Neutrophil (primary cell): ENCODE measurements around the gene MYO18A.
"Not testable (repeated sequence)": the region's sequence is repeated elsewhere in the genome, so short reads cannot be mapped to it uniquely, and the experiment has no call there.

Experiments used
- H3K27ac ChIP-seq: fragments of 200-600 bp; sonication (generic); 2 replicates; pipeline ENCODE4 v1.5.1; 2016; ENCODE audit warnings: mild to moderate bottlenecking, moderate library complexity
- H3K27me3 ChIP-seq: fragments of 200-600 bp; sonication (generic); 2 replicates; pipeline ENCODE4 v1.6.0; 2016; ENCODE audit warnings: mild to moderate bottlenecking
- H3K36me3 ChIP-seq: fragments of 200-600 bp; sonication (generic); 2 replicates; pipeline ENCODE4 v1.5.1; 2017
- H3K4me1 ChIP-seq, 2 experiments: fragments of 200-600 bp in 1 of 2; sonication (generic) in 1 of 2; 1 replicate in 1 of 2; 2 replicates in 1 of 2; pipeline versions ENCODE4 v1.5.1 to v1.6.1; 2013 to 2016; ENCODE audit warnings: low read depth in 1 of 2, low read length in 1 of 2, mild to moderate bottlenecking in 1 of 2, moderate library complexity in 1 of 2; ENCODE audit not compliant: control insufficient read depth in 1 of 2, insufficient read depth in 1 of 2
- H3K4me3 ChIP-seq, 2 experiments: fragments of 200-600 bp in 1 of 2; sonication (generic) in 1 of 2; 1 replicate in 1 of 2; 2 replicates in 1 of 2; pipeline ENCODE4 v1.5.1; 2013 to 2016; ENCODE audit warnings: low read depth in 1 of 2, low read length in 1 of 2, mild to moderate bottlenecking in 1 of 2, moderate library complexity in 1 of 2
- H3K9me3 ChIP-seq: fragments of 200-600 bp; sonication (generic); 2 replicates; pipeline ENCODE4 v1.5.1; 2016
- CTCF ChIP-seq: fragments of 200-600 bp; sonication (generic); IDR thresholded peaks from 2 replicates; pipeline ENCODE4 v1.5.1; 2016; ENCODE audit warnings: antibody characterized with exemption

The MYO18A gene

DNA sequence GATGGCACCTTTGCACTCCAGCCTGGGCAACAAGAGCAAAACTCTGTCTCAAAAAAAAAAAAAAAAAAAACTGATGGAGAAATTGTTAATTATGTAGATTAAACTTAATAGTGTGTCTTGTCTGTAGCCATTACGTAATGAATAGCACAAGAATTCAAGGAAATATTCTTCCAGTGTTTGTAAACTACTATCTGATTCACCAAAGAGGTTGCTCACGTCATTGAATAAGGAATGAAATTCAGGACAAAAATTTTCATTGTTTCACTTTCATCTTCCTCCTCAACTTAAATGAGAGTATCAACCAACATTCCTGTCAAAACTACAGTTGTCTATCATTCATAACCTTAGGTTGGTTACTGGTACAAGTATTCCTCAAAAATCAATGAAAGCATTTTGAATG lies 30.7 kb upstream of the MYO18A start:
- no peaks in the 10 kb centered on the region for H3K36me3 ChIP-seq
- H3K4me1 ChIP-seq, result no peaks in the 10 kb centered on the region
- no peak for TF ChIP-seq CTCF
- H3K4me3 ChIP-seq, result no peak overlapping the region
- no peaks in the 10 kb centered on the region for H3K9me3 ChIP-seq
- no peak overlapping the region for H3K27ac ChIP-seq
- H3K27me3 ChIP-seq, result peaks cover 2% of the 10 kb centered on the region

- H3K9me3 ChIP-seq, result no peaks in the 10 kb centered on the region
- H3K27ac ChIP-seq, result no peak overlapping the region
- H3K36me3 ChIP-seq, result no peaks in the 10 kb centered on the region
- H3K27me3 ChIP-seq, result peaks cover 14% of the 10 kb centered on the region
- no peak for TF ChIP-seq CTCF
- H3K4me1 ChIP-seq, result no peaks in the 10 kb centered on the region
- H3K4me3 ChIP-seq, result no peak overlapping the region
These were observed 28.9 kb upstream of the MYO18A start for GRCh38 chr17:29209073-29209472.

DNA sequence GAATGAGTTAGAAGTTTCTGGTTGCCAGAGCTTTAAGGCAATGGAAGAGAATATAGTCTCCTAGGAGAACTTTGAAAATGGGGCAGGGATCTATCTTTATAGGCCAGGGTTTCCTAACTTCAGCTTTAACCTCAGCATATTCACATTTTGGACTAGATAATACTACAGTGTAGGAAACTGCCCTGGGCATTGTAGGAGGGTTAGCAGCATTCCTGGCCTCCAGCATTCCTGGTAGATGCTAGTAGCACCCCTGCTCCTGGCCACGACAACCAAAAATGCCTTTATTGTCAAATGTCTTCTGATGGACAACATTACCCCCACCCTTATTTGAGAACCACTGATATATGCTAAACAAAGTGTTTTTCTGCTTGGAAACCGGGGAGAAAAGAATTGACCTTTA lies 27.8 kb upstream of the MYO18A start:
- Histone ChIP-seq H3K9me3 (no peaks in the 10 kb centered on the region), H3K4me1 (no peaks in the 10 kb centered on the region), H3K4me3 (no peak overlapping the region), H3K36me3 (no peaks in the 10 kb centered on the region), H3K27me3 (peaks cover 19% of the 10 kb centered on the region), H3K27ac (no peak overlapping the region)
- no peak for TF ChIP-seq CTCF

- no peak overlapping the region for H3K27ac ChIP-seq
- no peak overlapping the region for H3K4me3 ChIP-seq
- H3K9me3 ChIP-seq, result no peaks in the 10 kb centered on the region
- no peaks in the 10 kb centered on the region for H3K4me1 ChIP-seq
- peaks cover 19% of the 10 kb centered on the region for H3K27me3 ChIP-seq
- TF ChIP-seq CTCF, result no peak
- H3K36me3 ChIP-seq, result no peaks in the 10 kb centered on the region
These were observed 24.8 kb upstream of the MYO18A start for GRCh38 chr17:29205047-29205446.

DNA sequence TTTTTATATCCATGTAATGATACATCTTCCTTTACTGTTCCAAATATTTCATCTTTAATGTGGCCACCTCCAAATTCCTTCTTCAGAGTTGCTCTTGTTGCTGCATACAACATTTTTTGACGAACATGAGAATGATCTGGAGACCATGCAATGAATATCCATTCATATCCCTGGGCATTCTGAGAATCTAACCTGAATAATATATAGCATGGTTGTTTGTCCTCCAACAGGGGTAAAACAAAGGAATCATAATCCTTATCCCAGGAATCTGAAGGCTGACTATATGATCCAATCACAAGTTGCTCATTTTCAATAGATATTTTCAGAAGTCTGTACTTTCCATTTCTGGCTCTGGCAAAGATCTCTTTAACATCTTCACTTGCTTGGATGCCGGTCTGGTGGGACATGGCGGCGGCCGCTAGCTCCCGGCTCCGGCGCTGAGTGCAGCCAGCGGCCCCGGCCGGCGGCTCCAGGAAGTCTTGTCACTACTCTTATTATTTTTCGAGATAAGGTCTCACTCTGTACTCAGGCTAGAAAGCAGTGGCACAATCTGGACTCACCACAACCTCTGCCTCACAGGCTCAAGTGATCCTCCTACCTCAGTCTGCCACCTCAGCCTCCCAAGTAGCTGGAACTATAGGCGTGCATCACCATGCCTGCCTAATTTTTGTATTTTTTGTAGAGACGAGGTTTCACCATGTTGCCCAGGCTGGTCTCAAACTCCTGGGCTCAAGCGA lies 24.0 kb upstream of the MYO18A start:
- not testable (repeated sequence) for H3K9me3 ChIP-seq, H3K4me1 ChIP-seq
- H3K27me3 ChIP-seq, result peaks cover 19% of the 10 kb centered on the region

GRCh38 chr17:29197516-29198272 lies 17.5 kb upstream of the MYO18A start:
- TF ChIP-seq CTCF, result no peak
- Histone ChIP-seq H3K27me3 (peaks cover 4% of the 10 kb centered on the region), H3K4me1 (peaks cover 9 to 17% of the 10 kb centered on the region in 2 experiments), H3K4me3 (no peak overlapping the region), H3K36me3 (no peaks in the 10 kb centered on the region), H3K27ac (no peak overlapping the region), H3K9me3 (no peaks in the 10 kb centered on the region)

More for the DNA sequence above, 24.0 kb upstream of the MYO18A start:
- not testable (repeated sequence) for H3K36me3 ChIP-seq, H3K4me3 ChIP-seq, H3K27ac ChIP-seq
